ENCODE measurements around the gene SCAMP2.

Gene SCAMP2

DNA sequence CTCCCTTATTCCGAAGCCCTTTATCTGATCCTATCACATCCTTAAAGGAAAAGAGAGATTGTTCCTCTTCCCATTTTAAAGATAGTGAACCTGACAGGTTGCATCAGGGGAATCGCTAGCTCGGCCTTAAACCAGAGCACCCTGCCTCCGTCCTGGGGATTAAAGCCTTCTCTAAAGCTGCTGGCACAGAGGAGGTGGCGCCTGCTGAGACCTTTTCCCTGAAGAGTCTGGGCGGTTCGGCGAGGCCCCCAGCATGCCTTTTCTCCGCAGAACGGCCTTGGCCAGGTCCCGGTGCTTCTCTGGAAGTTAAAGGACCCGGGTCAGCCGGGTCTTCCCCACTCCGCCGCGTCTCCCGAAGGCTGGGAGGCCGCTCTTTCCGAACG, 32.9 kb upstream of the SCAMP2 start:
- H3K27ac ChIP-seq, result peak overlapping the region; percentile 97
- TF ChIP-seq ZFX (IDR thresholded peaks at IDR 0.05), result no peak; the same call in 1 of the 2 replicates
- TF ChIP-seq, protein P1, sequence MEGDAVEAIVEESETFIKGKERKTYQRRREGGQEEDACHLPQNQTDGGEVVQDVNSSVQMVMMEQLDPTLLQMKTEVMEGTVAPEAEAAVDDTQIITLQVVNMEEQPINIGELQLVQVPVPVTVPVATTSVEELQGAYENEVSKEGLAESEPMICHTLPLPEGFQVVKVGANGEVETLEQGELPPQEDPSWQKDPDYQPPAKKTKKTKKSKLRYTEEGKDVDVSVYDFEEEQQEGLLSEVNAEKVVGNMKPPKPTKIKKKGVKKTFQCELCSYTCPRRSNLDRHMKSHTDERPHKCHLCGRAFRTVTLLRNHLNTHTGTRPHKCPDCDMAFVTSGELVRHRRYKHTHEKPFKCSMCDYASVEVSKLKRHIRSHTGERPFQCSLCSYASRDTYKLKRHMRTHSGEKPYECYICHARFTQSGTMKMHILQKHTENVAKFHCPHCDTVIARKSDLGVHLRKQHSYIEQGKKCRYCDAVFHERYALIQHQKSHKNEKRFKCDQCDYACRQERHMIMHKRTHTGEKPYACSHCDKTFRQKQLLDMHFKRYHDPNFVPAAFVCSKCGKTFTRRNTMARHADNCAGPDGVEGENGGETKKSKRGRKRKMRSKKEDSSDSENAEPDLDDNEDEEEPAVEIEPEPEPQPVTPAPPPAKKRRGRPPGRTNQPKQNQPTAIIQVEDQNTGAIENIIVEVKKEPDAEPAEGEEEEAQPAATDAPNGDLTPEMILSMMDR (conservative IDR thresholded peaks at IDR 0.05), result no peak

GRCh38 chr15:74904190-74904805, 31.1 kb upstream of the SCAMP2 start:
- TF ChIP-seq, protein P1 (conservative IDR thresholded peaks at IDR 0.05), result no peak
- no peak for TF ChIP-seq ZFX (IDR thresholded peaks at IDR 0.05)
- H3K27ac ChIP-seq, result no peak overlapping the region; the same call in 1 of the 2 replicates

GRCh38 chr15:74903676-74904075, 30.5 kb upstream of the SCAMP2 start:
- TF ChIP-seq, protein P1 (conservative IDR thresholded peaks at IDR 0.05), result no peak
- no peak for TF ChIP-seq ZFX (IDR thresholded peaks at IDR 0.05)

DNA sequence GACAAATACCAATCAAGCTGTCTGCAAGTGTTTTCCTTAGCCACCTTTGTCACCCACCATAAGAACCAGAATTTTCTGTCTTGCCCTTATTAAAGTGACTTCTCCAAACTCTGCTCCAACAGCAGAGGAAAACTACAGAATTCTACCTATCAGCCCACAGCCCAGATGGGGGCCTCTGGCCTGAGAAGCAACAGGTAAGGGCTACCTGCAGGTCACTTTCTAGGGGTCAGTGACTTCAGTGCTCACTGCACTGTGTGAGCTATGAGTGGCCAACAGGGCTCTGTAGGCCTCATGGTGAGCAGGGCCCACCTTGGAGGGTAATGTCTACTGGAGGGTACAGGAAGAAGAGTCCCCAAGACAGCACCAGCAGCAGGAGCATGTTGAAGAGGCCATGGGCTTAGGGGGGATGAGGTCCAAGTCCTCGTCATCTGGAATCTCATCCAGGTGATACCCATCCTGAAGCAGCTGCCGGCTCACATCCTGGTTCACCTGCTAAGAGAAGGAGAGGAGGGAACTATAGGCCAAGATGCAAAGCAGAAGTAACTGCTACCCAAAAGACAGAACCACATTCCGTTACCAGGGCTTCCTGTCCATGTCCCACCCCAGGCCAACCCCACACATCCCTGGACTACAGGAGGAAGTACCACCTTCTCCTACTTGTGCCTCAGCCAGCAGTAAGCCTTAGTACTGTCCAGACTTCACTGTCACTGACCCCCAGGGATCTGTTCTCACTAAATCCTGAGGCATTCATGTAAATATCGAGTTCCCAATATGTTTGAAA, 29.3 kb upstream of the SCAMP2 start:
- TF ChIP-seq ZFX (IDR thresholded peaks at IDR 0.05), result no peak
- TF ChIP-seq, protein P1 (conservative IDR thresholded peaks at IDR 0.05), result no peak
- no peak overlapping the region for H3K27ac ChIP-seq

More at GRCh38 chr15:74903676-74904075, 30.5 kb upstream of the SCAMP2 start:
- no peak overlapping the region for H3K27ac ChIP-seq

DNA sequence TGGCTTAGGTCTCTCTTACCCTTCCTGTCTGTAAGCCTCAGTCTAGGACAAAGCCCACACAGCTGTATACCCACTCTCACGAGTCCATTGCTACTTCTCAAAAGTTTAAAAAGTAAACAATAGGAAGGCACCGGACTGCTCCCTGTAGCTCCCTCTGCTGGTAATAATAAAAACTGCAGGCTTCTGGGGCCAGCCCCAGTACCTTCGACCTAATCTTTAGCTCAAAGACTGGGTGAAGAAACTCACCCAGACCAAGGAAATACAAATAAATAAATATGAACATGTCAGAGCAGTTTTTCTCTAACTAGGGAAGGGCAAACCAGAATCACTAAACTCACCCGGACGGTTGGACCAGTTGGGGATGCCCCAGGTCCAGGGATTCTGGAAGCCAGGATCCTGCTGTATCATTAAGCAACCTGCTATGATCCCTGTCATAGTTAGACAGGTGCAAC, 28.5 kb upstream of the SCAMP2 start:
- TF ChIP-seq, protein P1 (conservative IDR thresholded peaks at IDR 0.05), result peak; percentile 99
- TF ChIP-seq ZFX (IDR thresholded peaks at IDR 0.05), result no peak
- H3K27ac ChIP-seq, result no peak overlapping the region

DNA sequence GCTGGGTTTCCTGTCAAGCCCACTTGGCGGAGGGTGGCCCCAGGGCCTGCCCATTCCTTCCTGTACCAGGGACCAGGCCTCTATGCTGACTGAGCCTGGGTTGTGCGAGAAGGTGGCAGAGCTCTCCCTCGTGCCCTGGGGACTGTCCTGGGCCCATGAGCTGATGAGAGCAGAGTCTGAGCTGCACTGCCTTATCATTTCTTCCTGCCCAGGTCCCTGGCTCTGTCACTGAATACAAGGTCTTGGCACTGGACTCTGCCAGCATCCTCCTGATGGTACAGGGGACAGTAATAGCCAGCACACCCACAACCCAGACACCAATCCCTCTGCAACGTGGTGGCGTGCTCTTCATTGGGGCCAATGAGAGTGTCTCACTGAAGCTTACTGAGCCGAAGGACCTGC, 24.1 kb upstream of the SCAMP2 start:
- no peak for TF ChIP-seq ZFX (IDR thresholded peaks at IDR 0.05)
- TF ChIP-seq, protein P1 (conservative IDR thresholded peaks at IDR 0.05), result no peak

DNA sequence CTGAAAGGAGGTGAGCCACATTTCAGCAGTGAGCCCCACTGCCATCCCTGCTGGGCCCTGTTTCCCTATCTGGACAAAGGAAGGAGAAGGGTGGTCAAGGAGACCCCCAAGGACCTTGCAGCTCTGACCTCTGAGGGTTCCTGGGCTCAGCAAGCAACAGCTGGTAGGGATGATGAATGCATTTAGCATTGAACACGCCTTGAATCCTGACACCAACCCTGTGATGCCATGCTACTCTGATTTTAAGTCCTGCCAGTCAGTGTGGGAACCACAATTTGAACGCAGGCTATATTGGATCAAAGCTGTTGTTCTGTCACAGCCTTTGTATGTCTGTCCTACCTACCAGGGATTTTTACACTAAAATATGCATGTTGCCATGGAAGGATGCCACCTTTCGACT, 23.2 kb upstream of the SCAMP2 start:
- TF ChIP-seq, protein P1 (conservative IDR thresholded peaks at IDR 0.05), result no peak
- TF ChIP-seq ZFX (IDR thresholded peaks at IDR 0.05), result no peak
- H3K27ac ChIP-seq, result no peak overlapping the region

More for the DNA sequence above, 24.1 kb upstream of the SCAMP2 start:
- H3K27ac ChIP-seq, result no peak overlapping the region
